NCI-H2171 treated with DMSO at 0.1 percent for 48 hours (cell line): ENCODE data around the gene ABCA1.

ENCODE experiments used
- DNase-seq: peaks from one replicate; lab custom pipeline; 2025; lab: John Stamatoyannopoulos, UW

ABCA1 gene

GRCh38 chr9:104844710-104845109 is 83.2 kb downstream of the ABCA1 start:
- DNase-seq = no peak

GRCh38 chr9:104843644-104844240 is 84.2 kb downstream of the ABCA1 start:
- DNase-seq = peak; percentile 33

- no peak for DNase-seq
Observed at GRCh38 chr9:104842698-104843097, 85.3 kb downstream of the ABCA1 start.

- no peak for DNase-seq
Observed at GRCh38 chr9:104841601-104842141, 86.3 kb downstream of the ABCA1 start.

GRCh38 chr9:104838958-104839357 is 89.0 kb downstream of the ABCA1 start:
- no peak for DNase-seq

- DNase-seq = no peak
Observed at GRCh38 chr9:104836767-104837166, 91.2 kb downstream of the ABCA1 start.

- DNase-seq = no peak
Observed at GRCh38 chr9:104836235-104836634, 91.7 kb downstream of the ABCA1 start.

- DNase-seq = no peak
Observed at GRCh38 chr9:104835161-104835560, 92.8 kb downstream of the ABCA1 start.

- no peak for DNase-seq
Observed at GRCh38 chr9:104833696-104834095, 94.3 kb downstream of the ABCA1 start.

- no peak for DNase-seq
Observed at GRCh38 chr9:104831681-104832080, 96.3 kb downstream of the ABCA1 start.

- DNase-seq = no peak
Observed at GRCh38 chr9:104826911-104827310, 101.0 kb downstream of the ABCA1 start.

GRCh38 chr9:104826079-104826775 is 101.7 kb downstream of the ABCA1 start:
- DNase-seq = no peak

- peak; percentile 80 for DNase-seq
Observed at GRCh38 chr9:104820336-104820735, 107.6 kb downstream of the ABCA1 start.

GRCh38 chr9:104819033-104819432 is 108.9 kb downstream of the ABCA1 start:
- no peak for DNase-seq

GRCh38 chr9:104817437-104817836 is 110.5 kb downstream of the ABCA1 start:
- no peak for DNase-seq

GRCh38 chr9:104815851-104816565 is 111.9 kb downstream of the ABCA1 start:
- DNase-seq = no peak

- peak; percentile 70 for DNase-seq
Observed at GRCh38 chr9:104810421-104811339, 117.3 kb downstream of the ABCA1 start.

GRCh38 chr9:104808035-104808614 is 119.8 kb downstream of the ABCA1 start:
- peak; percentile 13 for DNase-seq

GRCh38 chr9:104805441-104805840 is 122.5 kb downstream of the ABCA1 start:
- no peak for DNase-seq

GRCh38 chr9:104802906-104803305 is 125.0 kb downstream of the ABCA1 start:
- DNase-seq = peak; percentile 42

GRCh38 chr9:104802110-104802509 is 125.8 kb downstream of the ABCA1 start:
- no peak for DNase-seq
